ENCODE data around the gene CERCAM. TPM values are rescaled to one million over a fixed set of nuclear protein-coding genes. Genes with fewer than 3 reads are reported as not detected.

Gene CERCAM
- total RNA-seq, 4 donors from 2014 or later, result 25.1 to 70.7 (median 39.8) TPM

- H3K36me3 ChIP-seq, result no peaks in the 10 kb centered on the region
- H3K4me3 ChIP-seq, result no peak overlapping the region
- no peak for TF ChIP-seq CTCF (IDR thresholded peaks at IDR 0.05)
- no peak for TF ChIP-seq POLR2A (IDR thresholded peaks at IDR 0.05)
- H3K4me1 ChIP-seq, result no peaks in the 10 kb centered on the region
- H3K9me3 ChIP-seq, result no peaks in the 10 kb centered on the region
- intact Hi-C loops (cut with DNase I; ENCODE audit: low total_unique reads), result no loop called here
- H3K27ac ChIP-seq, result no peak overlapping the region
- DNase-seq, result no peak
- no peaks in the 10 kb centered on the region for H3K27me3 ChIP-seq
Measured at GRCh38 chr9:128385496-128386460, 34.9 kb upstream of the CERCAM start.

- Histone ChIP-seq H3K9me3 (no peaks in the 10 kb centered on the region), H3K4me1 (no peaks in the 10 kb centered on the region), H3K4me3 (no peak overlapping the region), H3K36me3 (no peaks in the 10 kb centered on the region), H3K27me3 (no peaks in the 10 kb centered on the region), H3K27ac (no peak overlapping the region)
- TF ChIP-seq CTCF (IDR thresholded peaks at IDR 0.05) (no peak), POLR2A (IDR thresholded peaks at IDR 0.05) (no peak)
- no peak for DNase-seq
- intact Hi-C loops (cut with DNase I; ENCODE audit: low total_unique reads), result no loop called here
Measured at GRCh38 chr9:128388150-128388549, 32.5 kb upstream of the CERCAM start.

GRCh38 chr9:128389395-128390149, 31.1 kb upstream of the CERCAM start:
- Histone ChIP-seq H3K27me3 (no peaks in the 10 kb centered on the region), H3K4me1 (no peaks in the 10 kb centered on the region), H3K36me3 (no peaks in the 10 kb centered on the region), H3K27ac (no peak overlapping the region), H3K4me3 (no peak overlapping the region), H3K9me3 (no peaks in the 10 kb centered on the region)
- no peak for TF ChIP-seq POLR2A (IDR thresholded peaks at IDR 0.05)
- TF ChIP-seq CTCF (IDR thresholded peaks at IDR 0.05), result no peak
- no peak for DNase-seq
- intact Hi-C loops (cut with DNase I; ENCODE audit: low total_unique reads), result no loop called here

GRCh38 chr9:128390150-128390812, 30.4 kb upstream of the CERCAM start:
- no peaks in the 10 kb centered on the region for H3K4me1 ChIP-seq
- H3K4me3 ChIP-seq, result no peak overlapping the region
- intact Hi-C loops (cut with DNase I; ENCODE audit: low total_unique reads), result no loop called here
- DNase-seq, result no peak
- no peaks in the 10 kb centered on the region for H3K36me3 ChIP-seq
- no peaks in the 10 kb centered on the region for H3K27me3 ChIP-seq
- H3K27ac ChIP-seq, result no peak overlapping the region
- no peaks in the 10 kb centered on the region for H3K9me3 ChIP-seq
- TF ChIP-seq CTCF (IDR thresholded peaks at IDR 0.05) (no peak), POLR2A (IDR thresholded peaks at IDR 0.05) (no peak)

All from uterus (tissue), 4 donors.